Adrenal gland (tissue), 5 donors: Measurements from ENCODE around the gene SLC7A6.

Experiments
- POLR2A ChIP-seq, 2 donors: fragments of 450-650 bp; IDR thresholded peaks; one replicate each; pipeline ENCODE4 v1.6.1; 2017; ENCODE audit warnings: antibody characterized with exemption in 2 of 2, mild to moderate bottlenecking in 2 of 2, moderate library complexity in 1 of 2
- TF ChIP-seq, protein P1 (sequence below), 6 experiments: fragments of 450-650 bp in 4 of 6; fragments of 200-600 bp in 2 of 6; sonication (generic) in 1 of 6; IDR thresholded peaks; 1 replicate in 5 of 6; 2 replicates in 1 of 6; pipeline versions ENCODE4 v1.5.1 to v1.8.0; 2016 to 2021; ENCODE audit warnings: antibody characterized with exemption in 6 of 6, mild to moderate bottlenecking in 2 of 6, moderate library complexity in 1 of 6
- donor health status: DM: no; HTN: no; CAD: no.

DNA sequence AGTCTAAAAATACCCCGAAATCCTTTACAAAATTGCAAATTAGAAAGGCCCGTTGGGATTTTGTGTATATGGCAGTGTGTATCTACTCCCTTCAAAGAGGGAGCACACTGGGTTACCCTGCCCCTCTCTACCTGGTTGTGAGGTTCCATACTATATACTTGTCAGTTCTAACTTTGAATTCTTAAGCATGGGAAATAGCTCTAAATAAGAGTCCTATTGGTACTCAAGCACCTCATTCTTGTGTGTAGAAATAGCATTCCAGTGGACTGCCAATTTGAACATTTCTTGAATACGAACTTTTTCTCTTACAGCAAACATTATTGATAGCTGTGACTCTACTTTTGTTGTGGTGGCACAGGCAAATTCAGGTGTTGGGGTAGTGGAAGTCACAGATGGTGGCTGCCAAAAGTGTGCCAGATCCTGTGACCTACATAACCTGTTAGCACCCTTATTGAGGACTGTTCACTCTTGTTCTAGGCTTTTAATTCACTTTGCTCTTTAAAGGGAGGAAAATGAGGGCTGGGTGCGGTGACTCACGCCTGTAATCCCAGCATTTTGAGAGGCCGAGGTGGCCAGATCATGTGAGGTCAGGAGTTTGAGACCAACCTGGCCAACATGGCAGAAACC is 44.5 kb upstream of the SLC7A6 start:
- no peak for TF ChIP-seq POLR2A (IDR thresholded peaks at IDR 0.05)
- TF ChIP-seq, protein P1, sequence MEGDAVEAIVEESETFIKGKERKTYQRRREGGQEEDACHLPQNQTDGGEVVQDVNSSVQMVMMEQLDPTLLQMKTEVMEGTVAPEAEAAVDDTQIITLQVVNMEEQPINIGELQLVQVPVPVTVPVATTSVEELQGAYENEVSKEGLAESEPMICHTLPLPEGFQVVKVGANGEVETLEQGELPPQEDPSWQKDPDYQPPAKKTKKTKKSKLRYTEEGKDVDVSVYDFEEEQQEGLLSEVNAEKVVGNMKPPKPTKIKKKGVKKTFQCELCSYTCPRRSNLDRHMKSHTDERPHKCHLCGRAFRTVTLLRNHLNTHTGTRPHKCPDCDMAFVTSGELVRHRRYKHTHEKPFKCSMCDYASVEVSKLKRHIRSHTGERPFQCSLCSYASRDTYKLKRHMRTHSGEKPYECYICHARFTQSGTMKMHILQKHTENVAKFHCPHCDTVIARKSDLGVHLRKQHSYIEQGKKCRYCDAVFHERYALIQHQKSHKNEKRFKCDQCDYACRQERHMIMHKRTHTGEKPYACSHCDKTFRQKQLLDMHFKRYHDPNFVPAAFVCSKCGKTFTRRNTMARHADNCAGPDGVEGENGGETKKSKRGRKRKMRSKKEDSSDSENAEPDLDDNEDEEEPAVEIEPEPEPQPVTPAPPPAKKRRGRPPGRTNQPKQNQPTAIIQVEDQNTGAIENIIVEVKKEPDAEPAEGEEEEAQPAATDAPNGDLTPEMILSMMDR (IDR thresholded peaks at IDR 0.05): no peak
